Measurements from ENCODE around the gene DEPDC4.

GRCh38 chr12:100254876-100255275 is 12.0 kb downstream of the DEPDC4 start:
- TF ChIP-seq ZNF549 (tag by site-specific recombination; IDR thresholded peaks at IDR 0.05) (no peak), CTCF (tag by site-specific recombination; IDR thresholded peaks at IDR 0.05) (no peak)

Data from HEK293 (cell line).